Keratinocyte (primary cell): ENCODE data around the gene PDZD7. TPM values are rescaled to one million over a fixed set of nuclear protein-coding genes. Genes with fewer than 3 reads are reported as not detected.

Experiments used
- DNase-seq: peaks from one replicate; pipeline ENCODE4 v3.0.0-alpha.2; 2011; ENCODE audit warnings: low read depth, missing footprints, low spot score
- FAIRE-seq: peaks from 2 replicates; lab custom pipeline; 2011; peaks lifted over from hg19 to GRCh38; lab: Jason Lieb, UNC
- H2AFZ ChIP-seq: 2 replicates; pipeline ENCODE4 v1.6.0; 2012; ENCODE audit warnings: low read length, control low read depth, inconsistent platforms; ENCODE audit not compliant: control insufficient read depth
- H3K27ac ChIP-seq: 2 replicates; pipeline ENCODE4 v1.5.1; 2011; ENCODE audit warnings: low read length; ENCODE audit not compliant: control insufficient read depth, insufficient read depth
- H3K27me3 ChIP-seq: 3 replicates; pipeline ENCODE4 v1.6.0; 2011; ENCODE audit warnings: low read length; ENCODE audit not compliant: control insufficient read depth, insufficient read depth; ENCODE audit errors: extremely low read depth
- H3K36me3 ChIP-seq, 2 experiments: 2 replicates in 1 of 2; 3 replicates in 1 of 2; pipeline ENCODE4 v1.5.1; 2011; ENCODE audit warnings: low read length in 2 of 2, mild to moderate bottlenecking in 1 of 2; ENCODE audit not compliant: control insufficient read depth in 2 of 2, insufficient read depth in 2 of 2; ENCODE audit errors: extremely low read depth in 1 of 2
- H3K4me1 ChIP-seq: 3 replicates; pipeline ENCODE4 v1.5.1; 2011; ENCODE audit warnings: low read length; ENCODE audit not compliant: control insufficient read depth, insufficient read depth; ENCODE audit errors: extremely low read depth
- H3K4me2 ChIP-seq: 3 replicates; pipeline ENCODE4 v1.6.0; 2011; ENCODE audit warnings: low read depth, low read length; ENCODE audit not compliant: control insufficient read depth, insufficient read depth; ENCODE audit errors: extremely low read depth
- H3K4me3 ChIP-seq, 3 experiments: fragments of 200-600 bp in 1 of 3; sonication (generic) in 1 of 3; 2 replicates in 2 of 3; 3 replicates in 1 of 3; pipeline ENCODE4 v1.5.1; 2011 to 2016; ENCODE audit warnings: low read length in 3 of 3, mild to moderate bottlenecking in 3 of 3, control low read depth in 2 of 3, inconsistent platforms in 1 of 3, low read depth in 1 of 3, mixed read lengths in 1 of 3, mixed run types in 1 of 3, moderate library complexity in 1 of 3; ENCODE audit not compliant: control insufficient read depth in 2 of 3, insufficient read depth in 2 of 3; ENCODE audit errors: extremely low read depth in 1 of 3
- H3K79me2 ChIP-seq: 2 replicates; pipeline ENCODE4 v1.6.0; 2012; ENCODE audit warnings: low read length; ENCODE audit not compliant: control insufficient read depth, insufficient read depth
- H3K9ac ChIP-seq: 3 replicates; pipeline ENCODE4 v1.6.0; 2011; ENCODE audit warnings: low read length; ENCODE audit not compliant: control insufficient read depth, insufficient read depth; ENCODE audit errors: extremely low read depth
- H3K9me1 ChIP-seq: 3 replicates; pipeline ENCODE4 v1.6.0; 2011; ENCODE audit warnings: low read length; ENCODE audit not compliant: control insufficient read depth, insufficient read depth; ENCODE audit errors: extremely low read depth
- H3K9me3 ChIP-seq: 2 replicates; pipeline ENCODE4 v1.5.1; 2012; ENCODE audit warnings: low read depth, low read length; ENCODE audit not compliant: control insufficient read depth
- H4K20me1 ChIP-seq: 3 replicates; pipeline ENCODE4 v1.6.0; 2011; ENCODE audit warnings: low read length; ENCODE audit not compliant: control insufficient read depth, insufficient read depth; ENCODE audit errors: extremely low read depth
- EZH2 ChIP-seq: IDR thresholded peaks from one replicate; pipeline ENCODE4 v1.6.1; 2012; ENCODE audit warnings: inconsistent platforms, mild to moderate bottlenecking, low read length, moderate library complexity
- dilution Hi-C: fragments of 300-500 bp; cut with MboI; formaldehyde crosslinking; loops from one replicate; pipeline ENCODE4 v1.7.0; 2020; ENCODE audit warnings: low sequenced_read_pairs; ENCODE audit not compliant: extremely low pct_ligation_motif_present
- polyA plus RNA-seq, 5 experiments: library from polyadenylated mRNA; depleted of rRNA in 3 of 5; stranded (reverse) in 3 of 5; stranded (forward) in 1 of 5; unstranded in 1 of 5; fragments of >200 nt; gene quantifications; 1 replicate in 1 of 5; 2 replicates in 3 of 5; 3 replicates in 1 of 5; pipeline versions ENCODE4 v1.2.1 to v1.2.3, GENCODE V29; 2011 to 2012; ENCODE audit warnings: missing spikeins in 2 of 5, low read depth in 1 of 5, low replicate concordance in 1 of 5
- TF ChIP-seq, protein P1 (sequence below), 3 experiments: IDR thresholded peaks in 1 of 3; conservative IDR thresholded peaks in 1 of 3; optimal IDR thresholded peaks in 1 of 3; 2 replicates in 2 of 3; 3 replicates in 1 of 3; pipeline versions ENCODE3 to v1.5.1; 2011; ENCODE audit warnings: low read length in 3 of 3, mild to moderate bottlenecking in 3 of 3, moderate library complexity in 2 of 3, control low read depth in 1 of 3, inconsistent platforms in 1 of 3; ENCODE audit not compliant: insufficient read depth in 2 of 3; ENCODE audit errors: extremely low read depth in 1 of 3

PDZD7 gene
- polyA plus RNA-seq, 1 donor (not counting 4 experiments of a cell fraction or from before 2014, with no cell fraction given) = 0.54 TPM

DNA sequence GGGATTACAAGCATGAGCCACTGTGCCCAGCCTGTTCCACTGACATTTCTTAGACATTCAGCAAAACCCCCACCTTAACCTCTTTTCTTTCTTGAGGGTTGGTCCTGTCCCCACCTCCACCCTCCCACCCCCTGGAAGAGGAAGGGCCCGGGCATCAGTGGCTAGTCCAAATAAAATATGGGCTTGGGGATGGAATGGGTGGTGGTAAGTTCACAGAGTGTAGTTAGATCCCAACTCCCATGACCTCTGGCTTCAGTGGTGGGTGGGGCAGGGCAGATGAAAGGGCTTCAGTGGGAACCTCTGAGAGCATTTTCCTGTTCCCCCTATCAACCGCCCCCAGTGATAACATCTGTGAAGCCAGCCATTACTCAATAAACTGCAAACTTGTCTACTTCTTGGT is 9.9 kb upstream of the PDZD7 start:
- H3K9ac ChIP-seq = no peak overlapping the region
- H3K9me1 ChIP-seq = no peaks in the 10 kb centered on the region
- peaks cover 15 to 37% of the 10 kb centered on the region in 2 experiments for H3K36me3 ChIP-seq
- H3K4me2 ChIP-seq = no peak overlapping the region
- no peak for TF ChIP-seq EZH2
- TF ChIP-seq, protein P1, sequence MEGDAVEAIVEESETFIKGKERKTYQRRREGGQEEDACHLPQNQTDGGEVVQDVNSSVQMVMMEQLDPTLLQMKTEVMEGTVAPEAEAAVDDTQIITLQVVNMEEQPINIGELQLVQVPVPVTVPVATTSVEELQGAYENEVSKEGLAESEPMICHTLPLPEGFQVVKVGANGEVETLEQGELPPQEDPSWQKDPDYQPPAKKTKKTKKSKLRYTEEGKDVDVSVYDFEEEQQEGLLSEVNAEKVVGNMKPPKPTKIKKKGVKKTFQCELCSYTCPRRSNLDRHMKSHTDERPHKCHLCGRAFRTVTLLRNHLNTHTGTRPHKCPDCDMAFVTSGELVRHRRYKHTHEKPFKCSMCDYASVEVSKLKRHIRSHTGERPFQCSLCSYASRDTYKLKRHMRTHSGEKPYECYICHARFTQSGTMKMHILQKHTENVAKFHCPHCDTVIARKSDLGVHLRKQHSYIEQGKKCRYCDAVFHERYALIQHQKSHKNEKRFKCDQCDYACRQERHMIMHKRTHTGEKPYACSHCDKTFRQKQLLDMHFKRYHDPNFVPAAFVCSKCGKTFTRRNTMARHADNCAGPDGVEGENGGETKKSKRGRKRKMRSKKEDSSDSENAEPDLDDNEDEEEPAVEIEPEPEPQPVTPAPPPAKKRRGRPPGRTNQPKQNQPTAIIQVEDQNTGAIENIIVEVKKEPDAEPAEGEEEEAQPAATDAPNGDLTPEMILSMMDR (optimal IDR thresholded peaks at IDR 0.05 in 1 of 3, IDR thresholded peaks at IDR 0.05 in 1 of 3, conservative IDR thresholded peaks at IDR 0.05 in 1 of 3; ENCODE audit: extremely low read depth in 1 of 3, insufficient read depth in 2 of 3, low read length in 3 of 3) = no peak
- FAIRE-seq (no peak), DNase-seq (no peak)
- H4K20me1 ChIP-seq = no peaks in the 10 kb centered on the region
- H3K27me3 ChIP-seq = no peaks in the 10 kb centered on the region
- H3K79me2 ChIP-seq = no peaks in the 10 kb centered on the region
- H3K4me1 ChIP-seq = peaks cover 9% of the 10 kb centered on the region
- no peak overlapping the region for H3K27ac ChIP-seq
- H3K9me3 ChIP-seq = no peaks in the 10 kb centered on the region
- no peak overlapping the region for H2AFZ ChIP-seq
- dilution Hi-C loops = no loop called here
- H3K4me3 ChIP-seq = no peak overlapping the region

DNA sequence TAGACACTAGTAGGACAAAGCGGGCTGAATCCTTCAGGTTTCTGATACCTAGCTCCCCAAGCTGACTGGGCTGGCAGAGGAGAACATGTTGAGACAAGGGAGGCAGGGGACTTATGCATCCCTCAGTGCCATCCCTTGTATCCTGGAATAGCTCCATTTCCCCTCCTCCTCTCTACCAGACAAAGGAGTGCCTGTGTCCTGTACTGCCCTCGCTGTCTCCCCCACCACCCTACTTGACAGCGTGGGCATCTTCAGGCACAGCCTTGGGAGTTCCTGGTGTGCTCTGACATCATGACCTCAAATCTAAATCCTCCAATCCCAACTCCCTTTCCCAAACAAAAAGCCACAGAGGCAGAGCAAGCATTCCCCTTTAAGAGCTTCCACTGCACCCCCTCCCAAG is 9.1 kb upstream of the PDZD7 start:
- DNase-seq (no peak), FAIRE-seq (no peak)
- Histone ChIP-seq H3K36me3 (peaks cover 15 to 43% of the 10 kb centered on the region in 2 experiments), H3K4me3 (no peak overlapping the region), H2AFZ (no peak overlapping the region), H3K27ac (no peak overlapping the region), H3K27me3 (no peaks in the 10 kb centered on the region), H3K4me1 (peaks cover 9% of the 10 kb centered on the region), H3K79me2 (no peaks in the 10 kb centered on the region), H3K9ac (no peak overlapping the region), H3K4me2 (no peak overlapping the region), H3K9me1 (no peaks in the 10 kb centered on the region), H4K20me1 (no peaks in the 10 kb centered on the region), H3K9me3 (no peaks in the 10 kb centered on the region)
- dilution Hi-C loops = no loop called here
- no peak for TF ChIP-seq EZH2
- TF ChIP-seq, protein P1 (optimal IDR thresholded peaks at IDR 0.05 in 1 of 3, IDR thresholded peaks at IDR 0.05 in 1 of 3, conservative IDR thresholded peaks at IDR 0.05 in 1 of 3; ENCODE audit: extremely low read depth in 1 of 3, insufficient read depth in 2 of 3, low read length in 3 of 3) = no peak
